GM12872 (cell line): Measurements from ENCODE around the gene ALK.

ENCODE experiments used
- TF ChIP-seq, protein P1 (sequence below): IDR thresholded peaks from 3 replicates; pipeline ENCODE4 v1.5.1; 2011; ENCODE audit warnings: low read depth, mild to moderate bottlenecking, low read length, moderate library complexity; ENCODE audit not compliant: insufficient read depth

Gene ALK

DNA sequence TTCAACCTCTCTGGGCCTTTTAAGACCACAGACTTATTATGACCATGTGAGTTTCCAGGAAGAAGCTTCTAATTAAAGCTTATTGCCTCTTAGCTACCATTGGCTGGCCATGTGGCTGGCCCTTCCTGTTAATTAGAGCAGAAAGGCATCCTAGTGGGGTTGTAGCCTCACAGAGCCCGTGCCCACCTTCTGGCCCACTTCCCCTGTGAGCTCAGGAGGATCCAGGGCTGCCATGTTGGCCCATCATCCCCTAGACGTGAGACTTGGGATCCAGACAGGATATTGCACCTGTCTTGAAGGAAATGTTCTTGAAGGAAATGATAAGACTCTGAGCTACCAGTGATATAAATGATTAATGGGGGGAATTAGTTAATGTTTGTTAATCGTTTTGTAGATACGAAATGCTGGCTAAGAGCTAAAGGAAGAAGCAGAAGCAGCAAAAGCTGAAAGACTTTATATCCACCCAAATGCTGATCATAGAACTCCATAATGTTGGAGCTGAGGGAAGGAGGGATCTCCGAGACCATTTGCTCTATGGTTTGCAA lies 550.7 kb downstream of the ALK start:
- TF ChIP-seq, protein P1, sequence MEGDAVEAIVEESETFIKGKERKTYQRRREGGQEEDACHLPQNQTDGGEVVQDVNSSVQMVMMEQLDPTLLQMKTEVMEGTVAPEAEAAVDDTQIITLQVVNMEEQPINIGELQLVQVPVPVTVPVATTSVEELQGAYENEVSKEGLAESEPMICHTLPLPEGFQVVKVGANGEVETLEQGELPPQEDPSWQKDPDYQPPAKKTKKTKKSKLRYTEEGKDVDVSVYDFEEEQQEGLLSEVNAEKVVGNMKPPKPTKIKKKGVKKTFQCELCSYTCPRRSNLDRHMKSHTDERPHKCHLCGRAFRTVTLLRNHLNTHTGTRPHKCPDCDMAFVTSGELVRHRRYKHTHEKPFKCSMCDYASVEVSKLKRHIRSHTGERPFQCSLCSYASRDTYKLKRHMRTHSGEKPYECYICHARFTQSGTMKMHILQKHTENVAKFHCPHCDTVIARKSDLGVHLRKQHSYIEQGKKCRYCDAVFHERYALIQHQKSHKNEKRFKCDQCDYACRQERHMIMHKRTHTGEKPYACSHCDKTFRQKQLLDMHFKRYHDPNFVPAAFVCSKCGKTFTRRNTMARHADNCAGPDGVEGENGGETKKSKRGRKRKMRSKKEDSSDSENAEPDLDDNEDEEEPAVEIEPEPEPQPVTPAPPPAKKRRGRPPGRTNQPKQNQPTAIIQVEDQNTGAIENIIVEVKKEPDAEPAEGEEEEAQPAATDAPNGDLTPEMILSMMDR: no peak

DNA sequence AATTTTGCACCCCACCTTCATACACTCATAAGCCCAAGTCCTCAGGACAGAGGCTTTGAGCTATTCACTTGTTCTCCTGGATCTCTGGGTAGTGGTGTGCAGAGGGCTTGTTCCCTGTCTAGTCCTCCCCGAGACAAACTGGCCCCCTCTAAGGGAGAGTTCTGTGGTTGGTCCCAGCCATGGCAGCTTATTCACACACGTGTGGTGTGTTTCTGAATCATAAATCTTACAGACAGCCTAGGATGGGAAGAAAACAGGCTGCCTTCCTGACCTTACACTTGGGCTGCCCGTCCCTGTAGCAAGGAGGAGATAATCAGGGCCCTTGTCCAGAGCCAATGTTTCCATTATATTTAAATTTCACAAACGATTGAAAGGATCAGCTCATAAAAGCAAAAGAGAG lies 551.2 kb downstream of the ALK start:
- TF ChIP-seq, protein P1: no peak

DNA sequence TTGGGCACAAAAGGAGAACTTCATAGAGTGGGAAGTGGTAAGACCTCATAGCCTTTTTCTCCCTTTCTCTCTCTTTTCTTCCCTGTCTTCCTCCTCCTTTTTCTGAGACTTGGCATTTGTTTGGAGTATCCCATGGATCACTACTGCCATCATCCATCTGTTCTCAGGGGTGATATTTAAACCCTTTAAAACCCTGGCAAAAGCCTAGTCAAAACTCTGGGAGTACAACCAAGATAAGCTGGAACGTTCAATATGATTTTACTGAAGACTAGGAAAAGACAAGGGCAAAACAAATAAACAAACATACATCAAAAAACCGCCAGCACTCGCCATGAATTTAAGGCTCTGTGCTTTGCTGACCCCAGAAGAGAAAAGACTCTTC lies 552.7 kb downstream of the ALK start:
- TF ChIP-seq, protein P1: no peak

DNA sequence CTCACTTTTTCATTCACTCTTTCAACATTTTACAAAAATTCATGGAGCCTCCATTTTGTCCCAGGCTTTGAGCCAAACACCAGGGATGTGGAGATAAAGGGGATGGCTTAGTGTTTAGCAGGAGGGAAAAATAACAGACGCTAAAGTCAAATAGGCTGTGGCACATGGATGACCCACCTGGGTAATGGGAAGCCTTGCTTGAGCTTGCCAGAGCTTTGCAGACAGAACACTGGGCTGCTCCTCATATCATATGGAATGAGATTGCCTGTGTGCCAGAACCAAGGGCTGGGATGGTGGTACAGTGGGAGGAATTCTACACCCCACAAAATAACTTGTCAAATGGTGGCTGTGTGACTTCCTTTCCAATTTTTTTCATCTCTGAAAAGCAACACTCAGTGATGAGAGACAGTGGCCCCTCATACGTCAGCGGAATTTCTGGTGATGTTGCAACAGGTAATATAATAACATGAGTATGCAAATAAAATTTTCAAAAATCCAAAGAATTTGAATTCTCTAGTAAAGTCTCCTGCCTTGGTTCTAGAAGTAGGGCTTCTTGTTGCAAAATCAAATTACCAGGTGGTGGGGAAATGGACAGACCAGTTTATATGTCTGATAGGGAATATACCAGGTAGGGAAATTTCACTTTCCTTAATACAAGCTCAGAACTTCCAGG lies 553.3 kb downstream of the ALK start:
- TF ChIP-seq, protein P1: no peak

DNA sequence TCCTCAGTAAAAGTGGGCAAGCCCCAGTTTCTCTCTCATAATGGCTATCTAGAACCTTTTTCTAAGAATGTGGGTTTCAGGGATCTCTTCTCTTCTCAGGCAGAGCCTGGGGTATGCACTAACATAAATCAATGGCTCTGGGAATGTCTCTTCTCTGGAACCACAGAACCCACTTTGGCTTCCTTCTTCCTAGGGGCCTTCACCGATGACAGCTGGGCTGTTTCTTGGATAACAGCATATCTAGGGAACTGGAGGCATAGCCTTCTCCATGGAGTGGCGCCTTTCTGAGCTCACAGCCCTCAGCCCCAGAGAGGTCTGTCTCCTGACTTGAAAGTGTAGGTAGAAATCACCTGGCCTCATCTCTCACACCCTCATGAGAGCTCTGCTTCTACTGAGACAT lies 558.3 kb downstream of the ALK start:
- TF ChIP-seq, protein P1: no peak

DNA sequence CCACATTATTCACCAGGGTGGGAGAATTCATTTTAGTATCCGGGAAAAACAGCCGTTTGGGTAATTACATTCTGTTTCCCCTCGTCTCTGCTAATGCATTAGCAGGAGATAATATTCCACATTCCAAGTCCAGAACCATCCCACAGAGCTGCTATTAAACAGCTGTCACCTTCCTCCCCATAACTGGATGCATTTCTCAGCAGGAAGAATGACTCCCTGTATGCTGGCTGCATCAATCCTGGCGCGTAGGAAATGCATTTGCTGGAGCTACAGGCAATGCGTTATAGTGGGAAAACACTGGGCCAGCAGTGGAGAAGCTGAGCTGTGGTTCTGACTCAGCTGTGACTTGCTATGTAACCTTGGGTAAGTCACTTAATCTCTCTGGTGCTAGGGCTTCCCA lies 560.2 kb downstream of the ALK start:
- TF ChIP-seq, protein P1: no peak

DNA sequence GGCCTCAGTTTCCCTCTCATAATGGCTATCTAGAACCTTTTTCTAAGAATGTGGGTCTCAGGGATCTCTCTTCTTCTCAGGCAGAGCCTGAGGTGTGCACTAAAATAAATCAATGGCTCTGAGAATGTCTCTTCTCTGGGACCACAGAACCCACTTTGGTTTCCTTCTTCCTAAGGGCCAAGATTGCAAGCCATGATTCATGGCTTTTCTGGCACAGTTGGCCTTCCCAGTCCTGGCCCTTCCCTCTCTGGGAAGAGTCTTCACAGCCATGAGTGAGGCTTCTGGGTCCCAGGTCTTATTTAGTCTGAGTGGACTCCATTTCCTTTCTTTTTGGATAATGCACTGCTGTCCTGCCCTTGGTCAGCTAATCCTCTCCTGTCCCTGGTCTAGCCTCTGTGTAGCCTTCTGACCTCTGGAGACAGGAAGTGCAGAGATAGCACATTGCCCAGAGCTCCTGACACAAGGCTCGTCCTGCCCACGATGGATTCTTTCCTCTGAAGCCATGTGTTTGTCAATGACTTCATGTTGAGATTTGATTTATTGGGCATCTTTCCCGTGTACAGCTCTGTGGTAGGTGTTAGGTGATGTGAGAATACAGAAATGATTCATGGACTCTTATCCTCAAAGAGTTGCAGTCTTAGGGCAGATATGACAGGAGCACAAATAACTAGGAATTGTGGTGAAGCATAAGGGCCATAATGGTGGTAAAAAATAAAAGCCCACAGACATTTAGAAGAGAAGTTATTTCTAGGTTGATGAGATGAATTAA lies 561.2 kb downstream of the ALK start:
- TF ChIP-seq, protein P1: no peak
